Adipocyte (in vitro differentiated cells): ENCODE data around the gene IGSF10.

Experiments used
- DNase-seq: peaks from one replicate; pipeline ENCODE4 v3.0.0-alpha.2; 2015; ENCODE audit warnings: low read depth
- H3K27me3 ChIP-seq: replicated peaks from 2 replicates; pipeline ENCODE4 v1.7.0; 2013; ENCODE audit warnings: mild to moderate bottlenecking, low read length, moderate library complexity; ENCODE audit not compliant: control insufficient read depth, insufficient read depth
- H3K36me3 ChIP-seq: 2 replicates; pipeline ENCODE4 v1.7.0; 2013; ENCODE audit warnings: low read length, mild to moderate bottlenecking, moderate library complexity; ENCODE audit not compliant: control insufficient read depth, insufficient read depth, severe bottlenecking
- H3K4me1 ChIP-seq: 2 replicates; pipeline ENCODE4 v1.7.0; 2013; ENCODE audit warnings: mild to moderate bottlenecking, low read length, moderate library complexity; ENCODE audit not compliant: control insufficient read depth, insufficient read depth
- H3K4me3 ChIP-seq: 2 replicates; pipeline ENCODE4 v1.7.0; 2013; ENCODE audit warnings: mild to moderate bottlenecking, low read length, moderate library complexity
- H3K9ac ChIP-seq: 2 replicates; pipeline ENCODE4 v1.7.0; 2013; ENCODE audit warnings: mild to moderate bottlenecking, low read length, moderate library complexity
- H3K9me3 ChIP-seq: 2 replicates; pipeline ENCODE4 v1.7.0; 2013; ENCODE audit warnings: mild to moderate bottlenecking, low read length, moderate library complexity; ENCODE audit not compliant: control insufficient read depth

The IGSF10 gene

DNA sequence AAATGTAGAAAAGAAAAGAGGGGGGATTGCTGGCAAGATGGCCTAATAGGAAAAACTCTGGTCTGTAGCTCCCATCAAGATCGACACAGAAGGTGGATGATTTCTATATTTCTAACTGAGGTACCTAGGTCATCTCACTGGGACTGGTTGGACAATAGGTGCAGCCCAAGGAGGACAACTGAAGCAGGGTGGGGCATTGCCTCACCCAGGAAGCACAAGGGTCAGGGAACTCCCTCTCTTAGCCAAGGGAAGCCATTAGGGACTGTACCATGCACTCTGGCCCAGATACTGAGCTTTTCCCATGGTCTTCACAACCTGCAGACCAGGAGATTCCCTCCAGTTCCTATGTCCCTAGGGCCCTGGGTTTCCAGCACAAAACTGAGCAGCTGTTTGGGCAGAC is 22.6 kb upstream of the IGSF10 start:
- peaks cover 5% of the 10 kb centered on the region for H3K4me1 ChIP-seq
- H3K9ac ChIP-seq = no peak overlapping the region
- H3K9me3 ChIP-seq = peaks cover 16% of the 10 kb centered on the region
- H3K36me3 ChIP-seq = no peaks in the 10 kb centered on the region
- H3K27me3 ChIP-seq = no peaks in the 10 kb centered on the region
- H3K4me3 ChIP-seq = no peak overlapping the region
- DNase-seq = no peak

- Histone ChIP-seq H3K9me3 (peaks cover 14% of the 10 kb centered on the region), H3K27me3 (no peaks in the 10 kb centered on the region), H3K4me1 (peaks cover 17% of the 10 kb centered on the region), H3K36me3 (no peaks in the 10 kb centered on the region), H3K4me3 (no peak overlapping the region), H3K9ac (no peak overlapping the region)
- no peak for DNase-seq
Observed at GRCh38 chr3:151480492-151480891, 19.6 kb upstream of the IGSF10 start.

GRCh38 chr3:151479452-151479851 is 18.6 kb upstream of the IGSF10 start:
- peaks cover 14% of the 10 kb centered on the region for H3K9me3 ChIP-seq
- no peak overlapping the region for H3K9ac ChIP-seq
- no peaks in the 10 kb centered on the region for H3K27me3 ChIP-seq
- H3K4me3 ChIP-seq = no peak overlapping the region
- no peaks in the 10 kb centered on the region for H3K36me3 ChIP-seq
- peaks cover 17% of the 10 kb centered on the region for H3K4me1 ChIP-seq
- no peak for DNase-seq

- no peak for DNase-seq
- peaks cover 12% of the 10 kb centered on the region for H3K9me3 ChIP-seq
- H3K36me3 ChIP-seq = no peaks in the 10 kb centered on the region
- peak overlapping the region; percentile 20 for H3K4me3 ChIP-seq
- no peak overlapping the region for H3K9ac ChIP-seq
- peaks cover 17% of the 10 kb centered on the region for H3K4me1 ChIP-seq
- no peaks in the 10 kb centered on the region for H3K27me3 ChIP-seq
Observed at GRCh38 chr3:151478335-151478697, 17.5 kb upstream of the IGSF10 start.

- Histone ChIP-seq H3K4me1 (peaks cover 17% of the 10 kb centered on the region), H3K9me3 (peaks cover 12% of the 10 kb centered on the region), H3K36me3 (no peaks in the 10 kb centered on the region), H3K9ac (no peak overlapping the region), H3K4me3 (peak overlapping the region; percentile 20), H3K27me3 (no peaks in the 10 kb centered on the region)
- DNase-seq = no peak
Observed at GRCh38 chr3:151477591-151478334, 16.9 kb upstream of the IGSF10 start.

DNA sequence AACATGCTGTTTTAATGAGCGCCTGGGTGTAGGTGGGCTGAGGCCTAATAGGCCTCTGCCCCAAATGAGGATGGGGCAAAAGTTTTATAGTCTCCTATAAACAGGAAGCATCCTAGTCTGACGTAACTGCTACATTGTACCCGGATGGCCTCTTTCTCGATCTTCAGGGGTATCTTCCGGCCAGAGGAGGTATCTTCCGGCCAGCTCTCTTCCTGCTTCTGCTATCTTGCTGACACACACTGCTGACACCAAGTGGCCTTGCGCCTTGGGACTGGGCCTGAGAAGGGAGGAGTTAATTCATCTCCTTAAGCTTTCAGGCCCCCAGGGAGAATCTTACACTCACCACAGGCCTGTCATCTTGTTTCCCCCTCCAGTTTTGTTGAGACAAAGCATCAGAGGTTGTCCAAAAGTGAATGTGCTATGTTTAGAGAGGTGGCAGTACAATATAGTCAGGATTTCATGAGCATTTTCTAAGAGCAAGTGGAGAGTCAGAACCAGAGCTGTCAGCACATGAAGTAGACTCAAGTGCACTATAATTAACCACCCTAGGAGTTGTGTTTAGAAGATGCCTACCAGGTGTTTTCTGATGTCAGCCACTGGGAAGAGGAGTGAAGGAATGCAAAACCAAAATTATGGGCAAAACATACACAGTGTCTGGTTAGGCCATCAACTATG is 15.6 kb upstream of the IGSF10 start:
- DNase-seq = no peak
- Histone ChIP-seq H3K9me3 (peaks cover under 1% of the 10 kb centered on the region), H3K27me3 (no peaks in the 10 kb centered on the region), H3K9ac (no peak overlapping the region), H3K4me1 (peaks cover 17% of the 10 kb centered on the region), H3K36me3 (no peaks in the 10 kb centered on the region), H3K4me3 (no peak overlapping the region)

GRCh38 chr3:151468284-151468917 is 7.5 kb upstream of the IGSF10 start:
- no peak overlapping the region for H3K9ac ChIP-seq
- H3K27me3 ChIP-seq = peaks cover 5% of the 10 kb centered on the region
- H3K4me3 ChIP-seq = no peak overlapping the region
- H3K4me1 ChIP-seq = no peaks in the 10 kb centered on the region
- DNase-seq = peak; percentile 83
- H3K36me3 ChIP-seq = no peaks in the 10 kb centered on the region
- no peaks in the 10 kb centered on the region for H3K9me3 ChIP-seq

- Histone ChIP-seq H3K9me3 (no peaks in the 10 kb centered on the region), H3K4me3 (no peak overlapping the region), H3K36me3 (no peaks in the 10 kb centered on the region), H3K27me3 (peaks cover 13% of the 10 kb centered on the region), H3K9ac (no peak overlapping the region), H3K4me1 (no peaks in the 10 kb centered on the region)
- no peak for DNase-seq
Observed at GRCh38 chr3:151467069-151467468, 6.2 kb upstream of the IGSF10 start.

DNA sequence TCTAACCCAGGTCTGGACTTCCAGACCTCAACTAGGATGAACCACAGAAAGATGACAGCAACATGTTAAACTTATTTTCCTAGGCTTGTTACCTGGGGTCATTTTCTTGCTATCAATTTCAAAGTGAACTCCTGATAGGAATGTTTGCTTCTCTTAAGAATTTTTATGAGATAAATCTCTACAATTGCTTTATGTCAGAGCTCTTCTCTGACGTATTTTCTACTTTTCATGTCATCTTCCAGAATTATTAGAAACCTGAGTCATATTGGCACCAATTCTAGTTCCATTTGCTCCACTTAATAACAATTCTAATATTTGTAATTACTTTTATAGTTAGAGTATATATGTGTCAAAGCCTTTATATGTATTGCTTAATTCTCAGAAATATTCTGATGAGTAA is 2.1 kb upstream of the IGSF10 start:
- Histone ChIP-seq H3K4me3 (no peak overlapping the region), H3K4me1 (peaks cover 4% of the 10 kb centered on the region), H3K9me3 (no peaks in the 10 kb centered on the region), H3K9ac (no peak overlapping the region), H3K27me3 (peaks cover 39% of the 10 kb centered on the region), H3K36me3 (no peaks in the 10 kb centered on the region)
- no peak for DNase-seq

- Histone ChIP-seq H3K36me3 (no peaks in the 10 kb centered on the region), H3K27me3 (peaks cover 39% of the 10 kb centered on the region), H3K9ac (no peak overlapping the region), H3K4me3 (no peak overlapping the region), H3K4me1 (peaks cover 4% of the 10 kb centered on the region), H3K9me3 (no peaks in the 10 kb centered on the region)
- DNase-seq = no peak
Observed at GRCh38 chr3:151462278-151462780, 1.5 kb upstream of the IGSF10 start.

DNA sequence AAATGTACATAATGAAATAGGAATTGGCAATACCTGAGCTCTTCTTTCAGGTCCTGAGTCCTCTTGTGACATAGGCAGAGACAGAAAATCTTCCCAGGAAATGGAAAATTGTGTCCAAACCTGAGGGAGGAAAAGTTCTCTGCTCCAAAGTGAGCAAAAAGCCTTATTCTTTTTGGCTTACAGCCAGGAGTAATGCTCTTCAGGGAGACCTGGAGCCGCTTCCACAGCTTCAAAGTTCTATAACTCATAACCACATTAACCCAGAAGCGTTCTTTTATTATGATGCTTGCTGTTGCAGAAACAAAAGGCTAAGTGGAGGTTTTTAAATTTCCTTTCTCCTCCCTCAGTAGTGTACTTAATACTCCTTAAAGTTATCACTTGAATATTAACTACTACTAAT is 633 bp downstream of the IGSF10 start:
- DNase-seq = peak; percentile 8
- Histone ChIP-seq H3K9ac (no peak overlapping the region), H3K4me1 (peaks cover 4% of the 10 kb centered on the region), H3K27me3 (peaks cover 37% of the 10 kb centered on the region), H3K36me3 (no peaks in the 10 kb centered on the region), H3K4me3 (peak overlapping the region; percentile 79), H3K9me3 (no peaks in the 10 kb centered on the region)
